GM18520 (cell line): Measurements from ENCODE around the gene IER5L.

Experiments
- ATAC-seq: cut with Tn5 transposase; IDR thresholded peaks from one replicate; pipeline ENCODE4 v1.9.1; 2021; ENCODE audit not compliant: unreplicated experiment

Gene IER5L

GRCh38 chr9:129177791-129178567 is at the start of gene IER5L:
Gene IER5L (minus strand): TSS chr9:129178261. CDS start chr9:129178052, 209 bp downstream.
- ATAC-seq = peak; percentile 80

GRCh38 chr9:129227843-129228189 is 49.8 kb upstream of the IER5L start:
- ATAC-seq = no peak

GRCh38 chr9:129225815-129226214 is 47.8 kb upstream of the IER5L start:
- no peak for ATAC-seq

GRCh38 chr9:129225490-129225778 is 47.4 kb upstream of the IER5L start:
- no peak for ATAC-seq

- ATAC-seq = no peak
Observed at GRCh38 chr9:129224618-129225489, 46.8 kb upstream of the IER5L start.

GRCh38 chr9:129223551-129224208 is 45.6 kb upstream of the IER5L start:
- no peak for ATAC-seq

- no peak for ATAC-seq
Observed at GRCh38 chr9:129222819-129223218, 44.8 kb upstream of the IER5L start.

GRCh38 chr9:129221979-129222635 is 44.0 kb upstream of the IER5L start:
- no peak for ATAC-seq

GRCh38 chr9:129221233-129221632 is 43.2 kb upstream of the IER5L start:
- no peak for ATAC-seq

- ATAC-seq = no peak
Observed at GRCh38 chr9:129220771-129221170, 42.7 kb upstream of the IER5L start.

GRCh38 chr9:129218918-129219317 is 40.9 kb upstream of the IER5L start:
- ATAC-seq = no peak

- no peak for ATAC-seq
Observed at GRCh38 chr9:129218272-129218625, 40.2 kb upstream of the IER5L start.

- ATAC-seq = no peak
Observed at GRCh38 chr9:129213551-129213950, 35.5 kb upstream of the IER5L start.

GRCh38 chr9:129211686-129212085 is 33.6 kb upstream of the IER5L start:
- no peak for ATAC-seq

- no peak for ATAC-seq
Observed at GRCh38 chr9:129210125-129210524, 32.1 kb upstream of the IER5L start.

GRCh38 chr9:129209580-129209979 is 31.5 kb upstream of the IER5L start:
- no peak for ATAC-seq

GRCh38 chr9:129209109-129209508 is 31.0 kb upstream of the IER5L start:
- no peak for ATAC-seq

- ATAC-seq = no peak
Observed at GRCh38 chr9:129208207-129209032, 30.4 kb upstream of the IER5L start.

- ATAC-seq = no peak
Observed at GRCh38 chr9:129206905-129207304, 28.8 kb upstream of the IER5L start.

- ATAC-seq = no peak
Observed at GRCh38 chr9:129206401-129206800, 28.3 kb upstream of the IER5L start.

GRCh38 chr9:129204840-129205239 is 26.8 kb upstream of the IER5L start:
- ATAC-seq = no peak
